Adipocyte (in vitro differentiated cells): ENCODE data around the gene TPGS2.

Experiments used
- DNase-seq: peaks from one replicate; pipeline ENCODE4 v3.0.0-alpha.2; 2015; ENCODE audit warnings: low read depth
- H3K27me3 ChIP-seq: replicated peaks from 2 replicates; pipeline ENCODE4 v1.7.0; 2013; ENCODE audit warnings: mild to moderate bottlenecking, low read length, moderate library complexity; ENCODE audit not compliant: control insufficient read depth, insufficient read depth
- H3K36me3 ChIP-seq: 2 replicates; pipeline ENCODE4 v1.7.0; 2013; ENCODE audit warnings: low read length, mild to moderate bottlenecking, moderate library complexity; ENCODE audit not compliant: control insufficient read depth, insufficient read depth, severe bottlenecking
- H3K4me1 ChIP-seq: 2 replicates; pipeline ENCODE4 v1.7.0; 2013; ENCODE audit warnings: mild to moderate bottlenecking, low read length, moderate library complexity; ENCODE audit not compliant: control insufficient read depth, insufficient read depth
- H3K4me3 ChIP-seq: 2 replicates; pipeline ENCODE4 v1.7.0; 2013; ENCODE audit warnings: mild to moderate bottlenecking, low read length, moderate library complexity
- H3K9ac ChIP-seq: 2 replicates; pipeline ENCODE4 v1.7.0; 2013; ENCODE audit warnings: mild to moderate bottlenecking, low read length, moderate library complexity
- H3K9me3 ChIP-seq: 2 replicates; pipeline ENCODE4 v1.7.0; 2013; ENCODE audit warnings: mild to moderate bottlenecking, low read length, moderate library complexity; ENCODE audit not compliant: control insufficient read depth

Gene TPGS2

GRCh38 chr18:36758623-36759022 lies 70.2 kb downstream of the TPGS2 start:
- H3K9me3 ChIP-seq = no peaks in the 10 kb centered on the region
- no peak overlapping the region for H3K4me3 ChIP-seq
- no peaks in the 10 kb centered on the region for H3K27me3 ChIP-seq
- no peaks in the 10 kb centered on the region for H3K36me3 ChIP-seq
- peaks cover 30% of the 10 kb centered on the region for H3K4me1 ChIP-seq
- H3K9ac ChIP-seq = no peak overlapping the region
- no peak for DNase-seq

DNA sequence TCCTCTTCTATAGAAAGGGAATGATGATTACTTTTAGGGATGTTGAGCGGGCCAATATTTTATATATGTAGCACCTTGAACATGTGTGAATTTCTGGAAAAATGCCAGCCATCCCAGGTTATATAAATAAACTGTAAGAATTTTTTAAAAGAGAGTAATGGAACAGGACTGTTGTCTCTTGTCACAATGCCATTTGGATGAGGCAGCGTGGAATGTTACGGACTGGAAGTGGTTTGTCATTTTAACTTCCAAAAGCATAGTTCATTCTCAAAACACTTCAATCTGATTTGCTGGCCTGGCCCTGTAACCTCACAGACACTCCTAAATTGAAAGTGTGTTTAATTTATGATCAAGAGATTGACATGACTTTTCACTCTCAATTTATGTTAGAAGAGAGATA lies 70.8 kb downstream of the TPGS2 start:
- no peak for DNase-seq
- Histone ChIP-seq H3K4me3 (no peak overlapping the region), H3K9ac (peak overlapping the region; percentile 37), H3K9me3 (no peaks in the 10 kb centered on the region), H3K4me1 (peaks cover 31% of the 10 kb centered on the region), H3K27me3 (no peaks in the 10 kb centered on the region), H3K36me3 (no peaks in the 10 kb centered on the region)

GRCh38 chr18:36757081-36757480 lies 71.7 kb downstream of the TPGS2 start:
- Histone ChIP-seq H3K9ac (peak overlapping the region; percentile 37), H3K4me1 (peaks cover 31% of the 10 kb centered on the region), H3K4me3 (no peak overlapping the region), H3K27me3 (no peaks in the 10 kb centered on the region), H3K9me3 (no peaks in the 10 kb centered on the region), H3K36me3 (no peaks in the 10 kb centered on the region)
- peak; percentile 93 for DNase-seq

DNA sequence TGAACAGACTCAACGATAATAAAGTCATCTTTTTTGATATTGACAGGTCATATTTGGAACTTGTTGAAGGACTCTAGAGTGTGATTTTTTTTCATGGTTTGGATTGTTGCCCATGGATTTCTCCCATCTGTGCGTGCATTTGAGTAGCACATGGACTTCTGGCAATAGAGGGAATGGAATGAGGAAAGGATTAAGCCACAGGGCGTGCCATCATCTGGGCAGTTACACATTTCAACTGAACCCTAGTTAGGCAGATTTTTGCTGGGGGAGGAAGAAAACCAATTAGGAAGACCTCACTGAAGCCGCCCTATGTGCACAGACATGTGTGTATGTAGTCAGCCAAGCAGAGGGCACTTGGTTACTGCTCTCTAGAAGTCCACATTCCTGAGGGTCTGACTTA lies 72.6 kb downstream of the TPGS2 start:
- Histone ChIP-seq H3K9me3 (no peaks in the 10 kb centered on the region), H3K9ac (peak overlapping the region; percentile 24), H3K4me3 (no peak overlapping the region), H3K27me3 (no peaks in the 10 kb centered on the region), H3K4me1 (peaks cover 31% of the 10 kb centered on the region), H3K36me3 (no peaks in the 10 kb centered on the region)
- peak; percentile 78 for DNase-seq

DNA sequence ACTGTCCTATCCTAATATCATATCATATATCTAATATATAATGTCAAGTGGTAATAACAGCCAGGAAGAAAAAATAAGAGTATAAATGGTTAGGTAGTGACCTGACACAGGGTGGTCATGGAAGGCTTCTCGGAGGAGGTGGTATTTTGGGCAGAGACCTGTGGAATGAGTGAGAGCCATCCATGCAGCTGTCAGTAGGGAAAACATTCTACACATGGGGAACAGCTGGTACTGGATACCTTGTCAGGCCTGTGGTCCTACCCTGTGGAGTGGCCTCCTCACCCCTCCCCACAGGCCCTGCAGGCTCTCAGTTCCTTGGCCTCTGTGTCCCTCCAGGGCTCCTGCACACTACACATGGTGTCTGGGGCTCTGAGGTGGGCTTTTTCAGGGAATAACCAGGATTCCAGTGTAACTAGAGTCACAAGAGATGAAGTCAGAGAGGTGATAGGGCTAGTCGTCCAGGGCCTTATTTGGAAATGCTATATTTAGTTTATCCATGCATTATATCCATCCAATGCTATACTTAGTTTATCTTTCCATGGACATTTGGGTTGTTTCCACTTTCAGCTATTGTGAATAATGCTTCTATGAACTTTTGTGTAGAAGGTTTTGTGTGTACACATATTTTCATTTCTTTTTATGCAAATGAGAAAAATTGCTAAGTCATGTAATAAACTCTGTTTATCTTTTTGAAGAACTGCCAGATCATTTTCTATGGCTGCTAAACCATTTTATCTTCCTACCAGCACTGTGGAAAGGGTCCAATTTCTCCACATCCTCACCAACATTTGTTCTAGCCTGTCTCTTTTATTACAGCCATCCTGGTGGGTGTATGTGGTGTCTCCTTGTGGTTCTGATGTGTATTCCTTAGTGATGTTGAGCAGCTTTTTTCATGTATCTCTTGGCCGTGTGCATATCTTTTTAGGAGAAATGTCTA lies 75.6 kb downstream of the TPGS2 start:
- Histone ChIP-seq H3K4me3 (no peak overlapping the region), H3K9me3 (no peaks in the 10 kb centered on the region), H3K27me3 (no peaks in the 10 kb centered on the region), H3K36me3 (no peaks in the 10 kb centered on the region), H3K9ac (no peak overlapping the region), H3K4me1 (peaks cover 31% of the 10 kb centered on the region)
- no peak for DNase-seq

DNA sequence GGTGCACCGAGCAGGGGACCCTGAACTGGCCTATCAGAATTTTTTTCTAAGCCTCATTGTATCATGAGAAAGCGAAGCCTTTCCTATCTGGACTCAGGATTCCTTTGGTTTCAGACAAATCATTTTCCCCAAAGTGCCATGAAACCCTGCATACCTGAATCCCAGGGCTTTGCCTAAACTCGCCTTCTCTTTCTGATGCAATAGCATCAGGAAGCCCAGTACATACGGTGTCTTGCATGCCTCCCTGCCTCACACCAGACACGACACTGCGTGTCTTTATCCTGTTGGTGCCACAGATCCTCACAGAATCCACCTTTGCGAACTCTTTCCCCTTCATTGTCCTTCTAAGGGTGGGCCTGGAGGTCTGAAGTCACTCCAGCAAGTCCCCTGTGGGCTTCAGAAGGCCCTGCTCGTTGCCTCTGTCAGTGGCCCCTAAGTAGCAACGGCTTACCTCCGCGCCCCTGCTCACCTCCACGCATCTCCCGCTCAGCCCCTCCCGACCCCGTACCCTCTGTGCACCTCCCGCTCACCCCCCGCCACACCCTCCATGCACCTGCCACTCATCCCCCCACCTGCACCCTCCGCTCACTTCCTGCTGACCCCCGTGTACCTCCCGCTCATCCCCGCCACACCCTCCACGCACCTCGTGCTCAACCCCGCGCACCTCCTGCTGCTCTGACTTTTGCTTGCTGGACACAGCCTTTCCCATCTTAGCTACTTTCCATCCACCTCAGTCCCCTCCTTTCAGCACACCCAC lies 83.4 kb downstream of the TPGS2 start:
- DNase-seq = no peak
- Histone ChIP-seq H3K9me3 (no peaks in the 10 kb centered on the region), H3K27me3 (no peaks in the 10 kb centered on the region), H3K4me3 (no peak overlapping the region), H3K36me3 (no peaks in the 10 kb centered on the region), H3K4me1 (no peaks in the 10 kb centered on the region), H3K9ac (no peak overlapping the region)

- DNase-seq = peak; percentile 81
- H3K27me3 ChIP-seq = no peaks in the 10 kb centered on the region
- no peaks in the 10 kb centered on the region for H3K9me3 ChIP-seq
- H3K9ac ChIP-seq = no peak overlapping the region
- H3K36me3 ChIP-seq = no peaks in the 10 kb centered on the region
- no peak overlapping the region for H3K4me3 ChIP-seq
- no peaks in the 10 kb centered on the region for H3K4me1 ChIP-seq
Observed at GRCh38 chr18:36744261-36744876, 84.4 kb downstream of the TPGS2 start.
